SK-N-SH (cell line): ENCODE data around the gene ZNF804B. TPM values are rescaled to one million over a fixed set of nuclear protein-coding genes. Genes with fewer than 3 reads are reported as not detected.

Source experiments
- CTCF ChIA-PET: fragments of 300-600, 350-600 bp; formaldehyde crosslinking; extraction: SDS; loops from one replicate; lab custom pipeline; 2021; lab: Yijun Ruan, JAX
- POLR2A ChIA-PET: fragments of 350-600 bp; sonication (Branson Sonifier 250); formaldehyde crosslinking; extraction: SDS; loops from one replicate; lab custom pipeline; 2020; ENCODE audit warnings: antibody characterized with exemption, inconsistent platforms; lab: Yijun Ruan, JAX
- DNase-seq: peaks from one replicate; pipeline ENCODE4 v3.0.0; 2012
- H2AFZ ChIP-seq: fragments of 200-600 bp; sonication (generic); 2 replicates; pipeline ENCODE4 v1.8.1; 2016; ENCODE audit warnings: antibody characterized with exemption, mild to moderate bottlenecking, low read depth
- H3F3A ChIP-seq: fragments of 200-600 bp; sonication (generic); replicated peaks from 2 replicates; pipeline ENCODE3; 2016; ENCODE audit warnings: antibody characterized with exemption, mild to moderate bottlenecking; ENCODE audit not compliant: insufficient read depth
- H3K27ac ChIP-seq, 2 experiments: fragments of 200-500 bp in 1 of 2; fragments of 200-600 bp in 1 of 2; sonication (Bioruptor generic) in 1 of 2; sonication (generic), shearing (Covaris generic) in 1 of 2; 2 replicates each; pipeline versions ENCODE4 v1.5.1 to v1.6.1; 2014 to 2016; ENCODE audit warnings: low read depth in 2 of 2, inconsistent platforms in 1 of 2, low read length in 1 of 2, mild to moderate bottlenecking in 1 of 2, mixed read lengths in 1 of 2
- H3K27me3 ChIP-seq: fragments of 200-600 bp; sonication (generic), shearing (Covaris generic); 2 replicates; pipeline ENCODE4 v1.6.1; 2016; ENCODE audit warnings: mixed run types; ENCODE audit not compliant: insufficient read depth
- H3K36me3 ChIP-seq, 2 experiments: fragments of 200-500 bp in 1 of 2; fragments of 200-600 bp in 1 of 2; sonication (Bioruptor generic) in 1 of 2; sonication (generic) in 1 of 2; replicated peaks in 1 of 2; 2 replicates each; pipeline versions ENCODE3 to v1.5.1; 2014 to 2016; ENCODE audit warnings: low read length in 1 of 2, mild to moderate bottlenecking in 1 of 2; ENCODE audit not compliant: insufficient read depth in 2 of 2, control insufficient read depth in 1 of 2
- H3K4me1 ChIP-seq, 2 experiments: fragments of 200-500 bp in 1 of 2; fragments of 200-600 bp in 1 of 2; sonication (Bioruptor generic) in 1 of 2; sonication (generic), shearing (Covaris generic) in 1 of 2; 2 replicates each; pipeline versions ENCODE4 v1.5.1 to v1.6.1; 2014 to 2016; ENCODE audit warnings: low read depth in 1 of 2, low read length in 1 of 2, mixed run types in 1 of 2; ENCODE audit not compliant: insufficient read depth in 2 of 2, control insufficient read depth in 1 of 2
- H3K4me2 ChIP-seq: fragments of 200-600 bp; sonication (generic), shearing (Covaris generic); 2 replicates; pipeline ENCODE4 v1.6.1; 2017; ENCODE audit warnings: mixed run types
- H3K4me3 ChIP-seq, 2 experiments: fragments of 200-500 bp in 1 of 2; fragments of 200-600 bp in 1 of 2; sonication (Bioruptor generic) in 1 of 2; sonication (generic), shearing (Covaris generic) in 1 of 2; 2 replicates each; pipeline versions ENCODE4 v1.5.1 to v1.8.1; 2014 to 2016; ENCODE audit warnings: low read depth in 2 of 2, inconsistent platforms in 1 of 2, low read length in 1 of 2, mild to moderate bottlenecking in 1 of 2, mixed read lengths in 1 of 2, moderate library complexity in 1 of 2
- H3K79me2 ChIP-seq: fragments of 200-600 bp; sonication (generic); 2 replicates; pipeline ENCODE4 v1.8.1; 2017; ENCODE audit warnings: mild to moderate bottlenecking; ENCODE audit not compliant: insufficient read depth
- H3K9ac ChIP-seq: fragments of 200-600 bp; sonication (generic); 2 replicates; pipeline ENCODE4 v1.6.1; 2017; ENCODE audit warnings: mixed run types
- H3K9me2 ChIP-seq: fragments of 200-600 bp; sonication (generic); 2 replicates; pipeline ENCODE4 v1.6.1; 2017; ENCODE audit warnings: mixed run types
- H3K9me3 ChIP-seq: fragments of 200-600 bp; sonication (generic); 2 replicates; pipeline ENCODE4 v1.6.1; 2017; ENCODE audit warnings: mixed run types, mild to moderate bottlenecking, moderate library complexity
- H4K20me1 ChIP-seq: fragments of 200-600 bp; sonication (generic); 2 replicates; pipeline ENCODE4 v1.6.1; 2017; ENCODE audit warnings: mild to moderate bottlenecking, mixed run types; ENCODE audit not compliant: insufficient read depth
- CHD2 ChIP-seq: fragments of 150-350 bp; IDR thresholded peaks from 2 replicates; pipeline ENCODE4 v1.6.1; 2018; ENCODE audit warnings: low read length; ENCODE audit not compliant: partially characterized antibody
- ELF1 ChIP-seq: IDR thresholded peaks from 2 replicates; pipeline ENCODE4 v1.4.0; 2012
- EP300 ChIP-seq, 2 experiments: IDR thresholded peaks; 2 replicates each; pipeline versions ENCODE4 v1.4.0 to v1.6.1; 2012; ENCODE audit warnings: borderline replicate concordance in 1 of 2, low read depth in 1 of 2, low read length in 1 of 2
- FOXJ3 ChIP-seq: sonication (generic); formaldehyde crosslinking; IDR thresholded peaks from 2 replicates; pipeline ENCODE4 v1.5.1; 2020; ENCODE audit warnings: mild to moderate bottlenecking, missing genetic modification reagents
- FOXM1 ChIP-seq: IDR thresholded peaks from 2 replicates; pipeline ENCODE4 v1.4.0; 2012; ENCODE audit warnings: low read depth, mild to moderate bottlenecking
- GATA2 ChIP-seq: sonication (generic); formaldehyde crosslinking; IDR thresholded peaks from 2 replicates; pipeline ENCODE4 v1.5.0; 2020; ENCODE audit warnings: mild to moderate bottlenecking, missing genetic modification reagents
- MAX ChIP-seq: IDR thresholded peaks from 2 replicates; pipeline ENCODE4 v1.4.0; 2012; ENCODE audit warnings: low read depth
- MXI1 ChIP-seq: IDR thresholded peaks from 2 replicates; pipeline ENCODE4 v1.6.1; 2012; ENCODE audit warnings: mild to moderate bottlenecking, low read depth, low read length, improper control_type of control experiment
- NRF1 ChIP-seq: IDR thresholded peaks from 2 replicates; pipeline ENCODE4 v1.6.1; 2012; ENCODE audit warnings: low read depth, mild to moderate bottlenecking, low read length
- PBX3 ChIP-seq: IDR thresholded peaks from 2 replicates; pipeline ENCODE4; 2012
- POLR2AphosphoS5 ChIP-seq: IDR thresholded peaks from 2 replicates; pipeline ENCODE4 v1.6.1; 2012; ENCODE audit warnings: low read depth, low read length
- RFX5 ChIP-seq: IDR thresholded peaks from 2 replicates; pipeline ENCODE4 v1.6.1; 2012; ENCODE audit warnings: mild to moderate bottlenecking, improper control_type of control experiment, low read length
- SIN3A ChIP-seq: IDR thresholded peaks from 2 replicates; pipeline ENCODE4 v1.6.1; 2012; ENCODE audit warnings: low read depth, mild to moderate bottlenecking, low read length, moderate library complexity, borderline replicate concordance
- SMC3 ChIP-seq: IDR thresholded peaks from 2 replicates; pipeline ENCODE4 v1.6.1; 2012; ENCODE audit warnings: low read depth, low read length, improper control_type of control experiment
- TAF1 ChIP-seq: IDR thresholded peaks from 2 replicates; pipeline ENCODE4 v1.6.1; 2012; ENCODE audit warnings: low read depth, mild to moderate bottlenecking, low read length, moderate library complexity, borderline replicate concordance
- TEAD4 ChIP-seq: IDR thresholded peaks from 2 replicates; pipeline ENCODE4 v1.4.0; 2012; ENCODE audit warnings: mild to moderate bottlenecking, borderline replicate concordance; ENCODE audit not compliant: insufficient read depth
- USF1 ChIP-seq: IDR thresholded peaks from 2 replicates; pipeline ENCODE4 v1.4.0; 2012; ENCODE audit warnings: low read depth, borderline replicate concordance
- WGBS: methylation state at CpG from one replicate; pipeline ENCODE4 v1.1.6; 2017; ENCODE audit warnings: low lambda C conversion rate; 5-methylcytosine and 5-hydroxymethylcytosine counted together
- polyA plus RNA-seq, 3 experiments: library from polyadenylated mRNA; depleted of rRNA; stranded (reverse); fragments of >200 nt; gene quantifications; 2 replicates each; pipeline ENCODE4 v1.2.3, GENCODE V29; 2012
- TF ChIP-seq, protein P1 (sequence below): IDR thresholded peaks from 2 replicates; pipeline ENCODE4 v1.4.0; 2012; ENCODE audit warnings: low read depth, borderline replicate concordance
- TF ChIP-seq, protein P2 (sequence below): IDR thresholded peaks from 2 replicates; pipeline ENCODE4 v1.6.1; 2012; ENCODE audit warnings: mild to moderate bottlenecking, low read depth, low read length, moderate library complexity

ZNF804B gene
- polyA plus RNA-seq, 1 of the 3 experiments (the other 2 are of a cell fraction), result not detected

DNA sequence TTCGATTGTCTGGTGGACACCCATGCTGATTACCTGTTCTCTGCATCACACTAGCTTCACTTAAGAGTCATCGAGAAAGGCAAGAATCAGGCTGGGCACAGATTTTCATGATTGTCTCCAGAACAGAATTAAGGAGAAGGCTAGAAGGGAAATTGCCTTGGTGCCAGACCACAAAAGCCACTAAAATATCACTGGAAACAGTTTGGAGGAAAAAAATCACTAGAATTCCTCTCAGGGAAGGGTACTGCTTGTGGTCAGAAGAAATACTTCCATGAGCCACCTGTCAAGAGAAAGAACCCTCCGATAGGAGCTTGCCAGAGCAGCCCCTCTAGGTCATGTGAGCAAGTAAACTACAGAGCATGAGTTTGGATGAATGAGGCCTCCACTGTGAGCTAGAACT lies 305.3 kb downstream of the ZNF804B start:
- Histone ChIP-seq H3K9ac (no peak overlapping the region), H3K36me3 (no peaks in the 10 kb centered on the region), H3K79me2 (no peaks in the 10 kb centered on the region), H3K4me3 (no peak overlapping the region), H3K9me3 (no peaks in the 10 kb centered on the region), H3K4me2 (no peak overlapping the region), H3F3A (no peaks in the 10 kb centered on the region), H3K27me3 (no peaks in the 10 kb centered on the region), H3K27ac (no peak overlapping the region), H3K9me2 (no peaks in the 10 kb centered on the region), H3K4me1 (no peaks in the 10 kb centered on the region), H2AFZ (no peak overlapping the region), H4K20me1 (no peaks in the 10 kb centered on the region)
- TF ChIP-seq EP300 (IDR thresholded peaks at IDR 0.05; ENCODE audit: borderline replicate concordance in 1 of 2, low read depth in 1 of 2, low read length in 1 of 2) (no peak), RFX5 (no peak), MAX (no peak), GATA2 (CRISPR knock-in tag) (no peak), FOXJ3 (CRISPR knock-in tag) (no peak), USF1 (no peak), ELF1 (no peak), PBX3 (no peak), TEAD4 (no peak), POLR2AphosphoS5 (no peak), NRF1 (no peak), FOXM1 (no peak), SMC3 (no peak), TAF1 (no peak), MXI1 (no peak), CHD2 (no peak), SIN3A (no peak)
- TF ChIP-seq, protein P1, sequence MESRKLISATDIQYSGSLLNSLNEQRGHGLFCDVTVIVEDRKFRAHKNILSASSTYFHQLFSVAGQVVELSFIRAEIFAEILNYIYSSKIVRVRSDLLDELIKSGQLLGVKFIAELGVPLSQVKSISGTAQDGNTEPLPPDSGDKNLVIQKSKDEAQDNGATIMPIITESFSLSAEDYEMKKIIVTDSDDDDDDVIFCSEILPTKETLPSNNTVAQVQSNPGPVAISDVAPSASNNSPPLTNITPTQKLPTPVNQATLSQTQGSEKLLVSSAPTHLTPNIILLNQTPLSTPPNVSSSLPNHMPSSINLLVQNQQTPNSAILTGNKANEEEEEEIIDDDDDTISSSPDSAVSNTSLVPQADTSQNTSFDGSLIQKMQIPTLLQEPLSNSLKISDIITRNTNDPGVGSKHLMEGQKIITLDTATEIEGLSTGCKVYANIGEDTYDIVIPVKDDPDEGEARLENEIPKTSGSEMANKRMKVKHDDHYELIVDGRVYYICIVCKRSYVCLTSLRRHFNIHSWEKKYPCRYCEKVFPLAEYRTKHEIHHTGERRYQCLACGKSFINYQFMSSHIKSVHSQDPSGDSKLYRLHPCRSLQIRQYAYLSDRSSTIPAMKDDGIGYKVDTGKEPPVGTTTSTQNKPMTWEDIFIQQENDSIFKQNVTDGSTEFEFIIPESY, result no peak
- TF ChIP-seq, protein P2, sequence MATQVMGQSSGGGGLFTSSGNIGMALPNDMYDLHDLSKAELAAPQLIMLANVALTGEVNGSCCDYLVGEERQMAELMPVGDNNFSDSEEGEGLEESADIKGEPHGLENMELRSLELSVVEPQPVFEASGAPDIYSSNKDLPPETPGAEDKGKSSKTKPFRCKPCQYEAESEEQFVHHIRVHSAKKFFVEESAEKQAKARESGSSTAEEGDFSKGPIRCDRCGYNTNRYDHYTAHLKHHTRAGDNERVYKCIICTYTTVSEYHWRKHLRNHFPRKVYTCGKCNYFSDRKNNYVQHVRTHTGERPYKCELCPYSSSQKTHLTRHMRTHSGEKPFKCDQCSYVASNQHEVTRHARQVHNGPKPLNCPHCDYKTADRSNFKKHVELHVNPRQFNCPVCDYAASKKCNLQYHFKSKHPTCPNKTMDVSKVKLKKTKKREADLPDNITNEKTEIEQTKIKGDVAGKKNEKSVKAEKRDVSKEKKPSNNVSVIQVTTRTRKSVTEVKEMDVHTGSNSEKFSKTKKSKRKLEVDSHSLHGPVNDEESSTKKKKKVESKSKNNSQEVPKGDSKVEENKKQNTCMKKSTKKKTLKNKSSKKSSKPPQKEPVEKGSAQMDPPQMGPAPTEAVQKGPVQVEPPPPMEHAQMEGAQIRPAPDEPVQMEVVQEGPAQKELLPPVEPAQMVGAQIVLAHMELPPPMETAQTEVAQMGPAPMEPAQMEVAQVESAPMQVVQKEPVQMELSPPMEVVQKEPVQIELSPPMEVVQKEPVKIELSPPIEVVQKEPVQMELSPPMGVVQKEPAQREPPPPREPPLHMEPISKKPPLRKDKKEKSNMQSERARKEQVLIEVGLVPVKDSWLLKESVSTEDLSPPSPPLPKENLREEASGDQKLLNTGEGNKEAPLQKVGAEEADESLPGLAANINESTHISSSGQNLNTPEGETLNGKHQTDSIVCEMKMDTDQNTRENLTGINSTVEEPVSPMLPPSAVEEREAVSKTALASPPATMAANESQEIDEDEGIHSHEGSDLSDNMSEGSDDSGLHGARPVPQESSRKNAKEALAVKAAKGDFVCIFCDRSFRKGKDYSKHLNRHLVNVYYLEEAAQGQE, result no peak
- CTCF ChIA-PET, result interaction anchor here (1.3 kb wide), 1 partner anchor 14 kb away, joined by 3 read pairs; no protein-coding TSS in a partner anchor
- 23% methylated on average over 3 of the region's 3 CpGs for WGBS
- DNase-seq, result no peak
- POLR2A ChIA-PET, result no interaction called here
